IMR-90 (cell line): Measurements from ENCODE around the gene PPP3CA. TPM values are rescaled to one million over a fixed set of nuclear protein-coding genes. Genes with fewer than 3 reads are reported as not detected.

ENCODE experiments used
- ATAC-seq: fragments of 200-7000 bp; cut with Tn5 transposase; 2 replicates; pipeline ENCODE4 v1.9.1; 2020; ENCODE audit warnings: low read depth, mild to moderate bottlenecking, moderate library complexity
- BruUV-seq: library from RNA; stranded (reverse); fragments of 400-500 nt; replicated peaks from 2 replicates; lab custom pipeline; 2021; lab: Mats Ljungman, UMichigan
- CTCF ChIA-PET: fragments of 300-600 bp; formaldehyde crosslinking; extraction: SDS; loops from one replicate; lab custom pipeline; 2021; ENCODE audit warnings: antibody characterized with exemption; lab: Yijun Ruan, JAX
- POLR2A ChIA-PET: fragments of 300-600 bp; sonication (Branson Sonifier 250); formaldehyde crosslinking; loops from one replicate; lab custom pipeline; 2022; ENCODE audit warnings: antibody characterized with exemption; ENCODE audit not compliant: unreplicated experiment; lab: Charles Lee
- DNase-seq: peaks from one replicate; pipeline ENCODE4 v3.0.0; 2013
- H2AFZ ChIP-seq: replicated peaks from 2 replicates; pipeline ENCODE3; 2013; ENCODE audit warnings: low read length, mild to moderate bottlenecking; ENCODE audit not compliant: poor library complexity
- H2AK5ac ChIP-seq: 2 replicates; pipeline ENCODE4 v1.6.1; 2013; ENCODE audit warnings: low read depth, low read length, inconsistent platforms
- H2AK9ac ChIP-seq: replicated peaks from 2 replicates; pipeline ENCODE3; 2013; ENCODE audit warnings: mild to moderate bottlenecking, low read depth, low read length, moderate library complexity; ENCODE audit not compliant: poor library complexity
- H2BK120ac ChIP-seq: 2 replicates; pipeline ENCODE4 v1.6.1; 2013; ENCODE audit warnings: low read depth, low read length, inconsistent platforms
- H2BK15ac ChIP-seq: 3 replicates; pipeline ENCODE4 v1.6.1; 2013; ENCODE audit warnings: low read depth, low read length, inconsistent platforms
- H2BK20ac ChIP-seq: 2 replicates; pipeline ENCODE4 v1.6.1; 2013; ENCODE audit warnings: low read depth, mild to moderate bottlenecking, inconsistent platforms, low read length, moderate library complexity
- H2BK5ac ChIP-seq: 2 replicates; pipeline ENCODE4 v1.6.1; 2013; ENCODE audit warnings: mild to moderate bottlenecking, low read depth, low read length, inconsistent platforms; ENCODE audit not compliant: poor library complexity, severe bottlenecking
- H3K14ac ChIP-seq: replicated peaks from 2 replicates; pipeline ENCODE4 v1.6.1; 2013; ENCODE audit warnings: low read depth, low read length, inconsistent platforms
- H3K18ac ChIP-seq: 2 replicates; pipeline ENCODE4 v1.6.1; 2013; ENCODE audit warnings: low read depth, low read length, control low read depth
- H3K23ac ChIP-seq: 2 replicates; pipeline ENCODE4 v1.6.1; 2013; ENCODE audit warnings: low read depth, low read length, inconsistent platforms
- H3K27ac ChIP-seq: 2 replicates; pipeline ENCODE4 v1.5.1; 2013; ENCODE audit warnings: mild to moderate bottlenecking, control low read depth, low read length; ENCODE audit not compliant: insufficient read depth
- H3K27me3 ChIP-seq: 2 replicates; pipeline ENCODE4 v1.6.1; 2013; ENCODE audit warnings: low read length; ENCODE audit not compliant: control insufficient read depth, insufficient read depth
- H3K36me3 ChIP-seq: 2 replicates; pipeline ENCODE4 v1.6.1; 2013; ENCODE audit warnings: low read length, mixed read lengths; ENCODE audit not compliant: control insufficient read depth, insufficient read depth
- H3K4ac ChIP-seq: 2 replicates; pipeline ENCODE4 v1.6.1; 2013; ENCODE audit warnings: low read depth, low read length, inconsistent platforms
- H3K4me1 ChIP-seq: 2 replicates; pipeline ENCODE4 v1.6.1; 2013; ENCODE audit warnings: low read length, mixed read lengths; ENCODE audit not compliant: control insufficient read depth, insufficient read depth
- H3K4me2 ChIP-seq: 2 replicates; pipeline ENCODE4 v1.6.1; 2013; ENCODE audit warnings: low read depth, mild to moderate bottlenecking, control low read depth, low read length, moderate library complexity
- H3K4me3 ChIP-seq: 2 replicates; pipeline ENCODE4 v1.5.1; 2013; ENCODE audit warnings: low read depth, mild to moderate bottlenecking, control low read depth, low read length, moderate library complexity; ENCODE audit not compliant: insufficient read depth
- H3K56ac ChIP-seq: 2 replicates; pipeline ENCODE4 v1.6.1; 2013; ENCODE audit warnings: low read length, inconsistent platforms; ENCODE audit not compliant: insufficient read depth; ENCODE audit errors: extremely low read depth
- H3K79me1 ChIP-seq, 2 experiments: 2 replicates each; pipeline ENCODE4 v1.6.1; 2013; ENCODE audit warnings: low read length in 2 of 2, inconsistent platforms in 1 of 2, low read depth in 1 of 2
- H3K9ac ChIP-seq: 2 replicates; pipeline ENCODE4 v1.6.1; 2013; ENCODE audit warnings: low read depth, low read length, control low read depth
- H3K9me1 ChIP-seq: 2 replicates; pipeline ENCODE4 v1.6.1; 2013; ENCODE audit warnings: low read length, inconsistent platforms; ENCODE audit not compliant: insufficient read depth
- H3K9me3 ChIP-seq: 2 replicates; pipeline ENCODE4 v1.6.1; 2013; ENCODE audit warnings: low read length; ENCODE audit not compliant: control insufficient read depth, insufficient read depth
- H4K20me1 ChIP-seq: 2 replicates; pipeline ENCODE4 v1.6.1; 2013; ENCODE audit warnings: low read length, inconsistent platforms; ENCODE audit not compliant: insufficient read depth
- H4K5ac ChIP-seq: 2 replicates; pipeline ENCODE4 v1.6.1; 2013; ENCODE audit warnings: mild to moderate bottlenecking, low read depth, low read length, control low read depth
- H4K8ac ChIP-seq, 2 experiments: 2 replicates each; pipeline ENCODE4 v1.6.1; 2013; ENCODE audit warnings: low read depth in 2 of 2, low read length in 2 of 2, control low read depth in 1 of 2, inconsistent platforms in 1 of 2
- H4K91ac ChIP-seq: 2 replicates; pipeline ENCODE4 v1.6.1; 2013; ENCODE audit warnings: low read depth, low read length, inconsistent platforms; ENCODE audit not compliant: insufficient read depth
- CEBPB ChIP-seq: IDR thresholded peaks from 2 replicates; pipeline ENCODE4 v1.6.1; 2012; ENCODE audit warnings: low read depth, low read length, improper control_type of control experiment
- RFX5 ChIP-seq: IDR thresholded peaks from 2 replicates; pipeline ENCODE4 v1.8.0; 2012; ENCODE audit warnings: low read depth, mild to moderate bottlenecking, low read length, moderate library complexity
- WGBS, 2 experiments: methylation state at CpG; one replicate each; pipeline versions ENCODE4 v1.1.5 to v1.1.7; 2013; ENCODE audit warnings: missing lambda C conversion rate in 2 of 2; ENCODE audit not compliant: insufficient read length in 1 of 2; ENCODE audit errors: extremely low coverage in 2 of 2; 5-methylcytosine and 5-hydroxymethylcytosine counted together
- dilution Hi-C: fragments of 300-500 bp; cut with HindIII; formaldehyde crosslinking; loops from one replicate; pipeline ENCODE4 v1.14.3; 2018; ENCODE audit warnings: low sequenced_read_pairs; ENCODE audit not compliant: unreplicated experiment
- in situ Hi-C: fragments of 300-500 bp; cut with MboI; formaldehyde crosslinking; loops from 3 replicates; pipeline ENCODE4 v1.14.3; 2019; ENCODE audit warnings: low sequenced_read_pairs, inconsistent platforms, mixed read lengths
- intact Hi-C: fragments of 100-400 bp; cut with micrococcal nuclease; formaldehyde crosslinking; loops from 2 replicates; pipeline ENCODE4 v1.10.0; 2022
- polyA plus RNA-seq, 3 experiments: library from polyadenylated mRNA; depleted of rRNA; stranded (reverse); fragments of >200 nt; gene quantifications; 2 replicates each; pipeline ENCODE4 v1.2.3, GENCODE V29; 2012; ENCODE audit warnings: low replicate concordance in 1 of 3
- total RNA-seq: library from RNA; depleted of rRNA; stranded (reverse); fragments of >200 nt; gene quantifications from 2 replicates; pipeline ENCODE4 v1.2.3, GENCODE V29; 2012

The PPP3CA gene
- total and polyA plus RNA-seq, 2 of the 4 experiments (the other 2 are of a cell fraction), result 14.5 to 48.6 TPM

DNA sequence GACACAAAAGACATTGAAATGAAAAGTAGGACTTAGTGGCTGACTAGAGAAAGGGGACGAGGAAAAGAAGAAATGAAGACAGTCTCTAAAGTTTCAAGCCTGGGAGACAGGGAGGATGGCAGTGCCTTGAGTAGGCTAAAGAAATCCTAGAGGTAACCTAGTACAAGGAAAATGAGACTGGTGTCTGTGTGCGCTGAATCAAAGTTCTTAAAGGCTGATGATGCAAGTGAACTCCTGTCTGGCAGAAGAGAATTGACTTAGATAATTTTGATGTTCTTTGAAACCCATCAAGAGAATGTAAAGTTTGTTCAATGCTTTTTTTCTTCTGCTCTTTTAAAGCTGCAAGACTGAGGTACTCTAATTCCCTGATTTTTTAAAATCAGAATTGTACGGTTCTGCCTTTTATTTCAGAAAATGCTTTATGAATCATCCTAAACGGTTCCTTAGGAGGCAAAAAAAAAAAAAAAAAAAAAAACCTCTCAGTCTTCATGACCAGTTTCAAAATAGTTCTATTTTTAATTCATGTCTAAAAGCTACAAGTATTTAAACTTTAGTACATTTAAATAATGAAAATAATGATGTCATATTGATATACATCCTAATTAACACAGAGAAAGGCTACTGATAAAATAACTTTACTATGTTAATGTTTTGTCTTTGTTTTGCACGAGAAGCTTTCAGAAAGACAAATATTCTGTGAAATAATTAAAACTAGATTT, 189.8 kb downstream of the PPP3CA start:
- POLR2A ChIA-PET, result no interaction called here
- H3K27ac ChIP-seq, result no peak overlapping the region

More for the DNA sequence above, 189.8 kb downstream of the PPP3CA start:
- TF ChIP-seq CEBPB (0 out of 2 replicates have a peak, but pooled peaks have one; percentile 35), RFX5 (no peak)
- in situ Hi-C loops (loop anchor here (25.0 kb wide), 1 partner anchor 580 kb away; no protein-coding TSS in a partner anchor), dilution Hi-C loops (no loop called here), intact Hi-C loops (no loop called here)
- CTCF ChIA-PET, result interaction anchor here (0.6 to 1.7 kb wide), 7 partner anchors 12 to 994 kb away, joined by 3 to 5 read pairs (median 3); no protein-coding TSS in a partner anchor
- Histone ChIP-seq H2AK9ac (no peak overlapping the region), H3K4me3 (no peak overlapping the region), H3K9ac (peak overlapping the region; percentile 46; the same call in 1 of the 2 replicates), H4K91ac (no peak overlapping the region; the same call in 1 of the 2 replicates), H3K36me3 (no peaks in the 10 kb centered on the region), H2BK5ac (peak overlapping the region; percentile 60), H3K4ac (peak overlapping the region; percentile 22; the same call in 1 of the 2 replicates), H3K4me1 (peaks cover 12% of the 10 kb centered on the region), H3K23ac (0 out of 2 replicates have a peak overlapping the region, but pooled peaks have one; percentile 31), H3K9me1 (peaks cover 4% of the 10 kb centered on the region; the same call in 1 of the 2 replicates), H2BK120ac (peak overlapping the region; percentile 44; the same call in 1 of the 2 replicates), H4K5ac (peak overlapping the region; percentile 39; the same call in 1 of the 2 replicates), H3K27me3 (no peaks in the 10 kb centered on the region), H2BK20ac (peak overlapping the region; percentile 64), H2AFZ (no peak overlapping the region), H3K56ac (peak overlapping the region; percentile 32; the same call in 1 of the 2 replicates), H4K20me1 (peaks cover 3% of the 10 kb centered on the region; the same call in 1 of the 2 replicates), H4K8ac (0 out of 4 replicates have a peak overlapping the region, but pooled peaks have one; percentile 19 to 31), H3K18ac (peak overlapping the region; percentile 59; the same call in 1 of the 2 replicates), H3K4me2 (peak overlapping the region; percentile 61), H2BK15ac (no peak overlapping the region), H3K14ac (peak overlapping the region; percentile 61), H2AK5ac (0 out of 2 replicates have a peak overlapping the region, but pooled peaks have one; percentile 44), H3K9me3 (no peaks in the 10 kb centered on the region), H3K79me1 (peaks cover 18 to 21% of the 10 kb centered on the region in 2 experiments)
- BruUV-seq, result no TSS peak
- ATAC-seq (no peak), DNase-seq (peak; percentile 28)
- no CpG with 5 or more reads among the region's 5 CpGs for WGBS, 2 experiments
